Lower lobe of right lung (tissue), 2 donors: ENCODE data around the gene MYL12B. TPM values are rescaled to one million over a fixed set of nuclear protein-coding genes. Genes with fewer than 3 reads are reported as not detected.
A peak's percentile ranks its signal among the peaks of the same experiment; 100 is the strongest.

Source experiments
- ATAC-seq, 2 donors: fragments of 200-7000 bp; cut with Tn5 transposase; one replicate each; pipeline ENCODE4 v1.9.1; 2020 to 2022; ENCODE audit warnings: mild to moderate bottlenecking in 2 of 2, moderate library complexity in 2 of 2
- DNase-seq: peaks from one replicate; pipeline ENCODE4 v3.0.0-alpha.2; 2020
- H3K27ac ChIP-seq: fragments of 200-600 bp; one replicate; pipeline ENCODE4 v1.8.0; 2022
- H3K27me3 ChIP-seq: fragments of 200-600 bp; one replicate; pipeline ENCODE4 v1.8.0; 2022; ENCODE audit warnings: low read depth
- H3K36me3 ChIP-seq: fragments of 200-600 bp; one replicate; pipeline ENCODE4 v1.8.0; 2022; ENCODE audit warnings: mild to moderate bottlenecking
- H3K4me1 ChIP-seq: fragments of 200-600 bp; one replicate; pipeline ENCODE4 v1.8.0; 2022
- H3K4me3 ChIP-seq: fragments of 200-600 bp; one replicate; pipeline ENCODE4 v1.8.0; 2022; ENCODE audit warnings: mild to moderate bottlenecking
- H3K9me3 ChIP-seq: fragments of 200-600 bp; one replicate; pipeline ENCODE4 v1.8.0; 2022
- intact Hi-C: fragments of 100-400 bp; cut with DNase I; formaldehyde crosslinking; loops from one replicate; pipeline ENCODE4 v1.11.0; 2022
- total RNA-seq: library from RNA; stranded (reverse); fragmentation: NEBNext Ultra II Directional; extraction: Animal tissue kit (Norgen Biotek cat#: 25700); gene quantifications from one replicate; pipeline ENCODE4 v1.2.1, GENCODE V29; 2021
- TF ChIP-seq, protein P1 (sequence below): fragments of 200-600 bp; IDR thresholded peaks from one replicate; pipeline ENCODE4 v1.8.0; 2022; ENCODE audit warnings: antibody characterized with exemption, mild to moderate bottlenecking
- donor health status: DM: no; HTN: yes; CAD: no; lungs with severe emphysema.

The MYL12B gene
- total RNA-seq, 1 donor from 2014 or later, result 318 TPM

DNA sequence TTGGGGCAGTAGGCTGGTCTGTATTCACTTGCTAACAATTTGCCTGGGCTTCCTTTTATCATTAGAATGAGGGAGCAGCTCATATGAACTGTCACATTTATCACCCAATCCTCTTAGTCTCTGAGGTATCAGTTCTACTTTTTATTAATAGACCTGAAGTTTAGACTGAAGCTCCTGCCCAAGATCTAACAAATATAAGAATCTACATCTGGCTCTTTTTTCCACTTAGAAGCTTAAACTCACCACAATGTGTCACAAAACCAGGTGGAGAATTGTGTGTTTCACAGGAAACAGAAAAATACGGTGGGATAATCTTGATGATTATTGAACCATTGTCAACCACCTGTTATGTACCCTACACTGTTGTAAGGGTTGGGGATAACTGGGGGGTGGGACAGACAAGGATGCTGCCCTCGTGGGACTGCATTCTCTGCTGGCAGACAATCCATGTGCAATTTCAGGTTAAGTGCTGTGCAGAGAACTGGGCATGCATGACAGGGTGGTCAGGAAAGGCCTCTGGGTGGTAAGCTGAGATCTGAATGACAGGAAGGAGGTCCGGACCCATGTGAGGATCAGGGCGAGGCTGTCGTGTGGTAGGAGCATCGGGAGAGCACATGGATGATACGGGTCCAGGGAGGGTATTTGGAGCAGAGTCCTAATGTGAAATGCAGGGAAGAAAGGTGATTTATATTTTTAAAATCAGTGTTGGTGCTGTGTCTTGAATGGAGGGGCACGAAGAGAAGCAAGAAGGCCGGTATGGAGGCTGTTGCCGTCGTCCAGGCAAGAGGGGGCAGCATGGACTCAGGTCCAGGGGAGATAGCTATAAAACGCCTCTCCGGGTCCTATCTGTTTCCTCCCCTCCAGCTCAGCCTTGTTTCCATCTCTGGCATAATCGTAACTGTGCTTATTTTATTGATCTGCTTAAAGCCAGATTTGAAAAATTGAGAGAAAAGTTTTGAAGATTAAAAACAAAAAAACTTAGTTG is 17.6 kb downstream of the MYL12B start:
- intact Hi-C loops, result loop anchor here (5.0 to 10.0 kb wide), 2 partner anchors 175 to 388 kb away; partner anchors contain the start of gene TGIF1
- Histone ChIP-seq H3K4me3 (no peak overlapping the region), H3K4me1 (peaks cover 20% of the 10 kb centered on the region), H3K36me3 (peaks cover 49% of the 10 kb centered on the region), H3K27me3 (no peaks in the 10 kb centered on the region), H3K27ac (no peak overlapping the region), H3K9me3 (no peaks in the 10 kb centered on the region)
- TF ChIP-seq, protein P1, sequence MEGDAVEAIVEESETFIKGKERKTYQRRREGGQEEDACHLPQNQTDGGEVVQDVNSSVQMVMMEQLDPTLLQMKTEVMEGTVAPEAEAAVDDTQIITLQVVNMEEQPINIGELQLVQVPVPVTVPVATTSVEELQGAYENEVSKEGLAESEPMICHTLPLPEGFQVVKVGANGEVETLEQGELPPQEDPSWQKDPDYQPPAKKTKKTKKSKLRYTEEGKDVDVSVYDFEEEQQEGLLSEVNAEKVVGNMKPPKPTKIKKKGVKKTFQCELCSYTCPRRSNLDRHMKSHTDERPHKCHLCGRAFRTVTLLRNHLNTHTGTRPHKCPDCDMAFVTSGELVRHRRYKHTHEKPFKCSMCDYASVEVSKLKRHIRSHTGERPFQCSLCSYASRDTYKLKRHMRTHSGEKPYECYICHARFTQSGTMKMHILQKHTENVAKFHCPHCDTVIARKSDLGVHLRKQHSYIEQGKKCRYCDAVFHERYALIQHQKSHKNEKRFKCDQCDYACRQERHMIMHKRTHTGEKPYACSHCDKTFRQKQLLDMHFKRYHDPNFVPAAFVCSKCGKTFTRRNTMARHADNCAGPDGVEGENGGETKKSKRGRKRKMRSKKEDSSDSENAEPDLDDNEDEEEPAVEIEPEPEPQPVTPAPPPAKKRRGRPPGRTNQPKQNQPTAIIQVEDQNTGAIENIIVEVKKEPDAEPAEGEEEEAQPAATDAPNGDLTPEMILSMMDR, result no peak
- ATAC-seq, result peak in 1 of 2 donors; percentile 13
- DNase-seq, result no peak

DNA sequence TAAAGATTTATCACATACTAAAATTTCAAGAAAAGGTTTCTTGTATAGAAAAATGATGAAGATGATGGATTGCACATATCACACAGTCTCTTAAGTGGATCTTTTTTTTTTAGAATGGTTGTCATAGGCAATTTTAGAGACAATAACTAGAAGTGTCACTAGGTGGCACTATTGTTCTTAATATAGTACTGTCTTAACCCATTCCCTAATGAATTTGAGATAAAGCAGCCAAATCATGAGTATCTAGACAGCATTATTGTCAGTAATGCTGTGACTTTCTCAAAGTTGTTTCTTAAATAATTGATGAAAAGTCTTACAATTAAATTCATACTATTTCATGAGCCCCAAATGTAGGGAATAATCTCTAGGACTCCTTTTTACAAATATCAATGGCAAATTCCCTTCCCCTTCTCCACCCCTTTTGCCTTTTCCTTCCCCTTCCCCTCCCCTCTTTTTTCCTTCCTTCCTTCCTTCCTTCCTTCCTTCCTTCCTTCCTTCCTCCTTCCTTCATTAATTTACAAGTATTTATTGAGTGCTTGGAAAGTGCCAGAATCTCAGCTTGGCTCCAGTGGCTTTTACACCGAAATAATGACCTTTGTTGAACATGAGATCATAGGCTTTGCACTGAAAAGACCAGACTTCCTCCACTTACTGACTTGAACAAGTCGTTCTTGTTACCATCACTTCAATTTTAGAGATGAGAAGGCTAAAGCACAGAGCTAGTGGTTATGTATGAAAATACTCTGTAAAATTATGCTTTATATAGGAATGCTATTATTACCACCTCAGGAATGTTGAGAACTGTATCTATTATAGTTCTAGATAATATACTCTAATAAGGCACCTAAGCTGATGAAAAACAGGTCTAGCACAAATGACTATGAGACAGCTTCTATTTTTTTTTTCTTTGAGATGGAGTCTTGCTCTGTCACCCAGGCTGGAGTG is 19.8 kb downstream of the MYL12B start:
- TF ChIP-seq, protein P1, result peak; percentile 69
- peaks cover 20% of the 10 kb centered on the region for H3K4me1 ChIP-seq
- no peaks in the 10 kb centered on the region for H3K27me3 ChIP-seq
- H3K36me3 ChIP-seq, result peaks cover 26% of the 10 kb centered on the region
- no peaks in the 10 kb centered on the region for H3K9me3 ChIP-seq
- H3K4me3 ChIP-seq, result no peak overlapping the region
- intact Hi-C loops, result loop anchor here (5.0 to 10.0 kb wide), 2 partner anchors 173 to 386 kb away; partner anchors contain the start of gene TGIF1
- DNase-seq, result no peak
- no peak overlapping the region for H3K27ac ChIP-seq
- ATAC-seq, result peak; percentile 82 to 88

DNA sequence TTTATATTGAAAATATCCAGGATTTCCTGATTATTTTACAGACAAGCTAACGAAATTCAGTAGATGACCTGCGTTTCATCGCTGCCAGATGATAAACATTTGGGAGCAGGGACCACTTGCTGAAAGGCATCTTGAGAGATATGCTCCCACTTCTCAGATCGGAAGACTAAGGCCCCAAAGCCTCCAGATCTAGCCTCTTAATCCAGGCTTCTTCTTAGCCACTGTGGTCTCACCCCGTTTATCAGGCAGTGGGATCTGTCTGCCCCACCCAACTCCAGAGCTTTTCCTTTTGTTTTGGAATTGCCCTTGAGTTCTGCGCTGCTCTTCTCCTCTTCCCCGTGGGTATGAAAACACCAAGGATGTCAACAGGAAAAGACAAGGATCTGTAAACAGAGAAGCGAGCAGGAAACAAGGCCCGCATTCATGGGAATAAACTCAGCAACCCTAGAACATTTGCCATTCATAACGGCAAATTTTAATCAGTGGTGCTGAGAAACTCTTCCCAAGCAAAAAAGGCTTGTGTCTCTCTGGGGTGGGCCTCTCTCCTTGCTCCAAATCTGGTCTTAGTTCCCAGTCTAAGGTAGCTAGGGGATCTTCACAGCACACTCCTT is 21.4 kb downstream of the MYL12B start:
- H3K27me3 ChIP-seq, result no peaks in the 10 kb centered on the region
- no peak for ATAC-seq
- peak overlapping the region; percentile 27 for H3K4me3 ChIP-seq
- intact Hi-C loops, result loop anchor here (5.0 to 10.0 kb wide), 2 partner anchors 171 to 384 kb away; partner anchors contain the start of gene TGIF1
- no peak for DNase-seq
- H3K9me3 ChIP-seq, result no peaks in the 10 kb centered on the region
- TF ChIP-seq, protein P1, result no peak
- peak overlapping the region; percentile 31 for H3K27ac ChIP-seq
- H3K4me1 ChIP-seq, result peaks cover 20% of the 10 kb centered on the region
- peaks cover 10% of the 10 kb centered on the region for H3K36me3 ChIP-seq

DNA sequence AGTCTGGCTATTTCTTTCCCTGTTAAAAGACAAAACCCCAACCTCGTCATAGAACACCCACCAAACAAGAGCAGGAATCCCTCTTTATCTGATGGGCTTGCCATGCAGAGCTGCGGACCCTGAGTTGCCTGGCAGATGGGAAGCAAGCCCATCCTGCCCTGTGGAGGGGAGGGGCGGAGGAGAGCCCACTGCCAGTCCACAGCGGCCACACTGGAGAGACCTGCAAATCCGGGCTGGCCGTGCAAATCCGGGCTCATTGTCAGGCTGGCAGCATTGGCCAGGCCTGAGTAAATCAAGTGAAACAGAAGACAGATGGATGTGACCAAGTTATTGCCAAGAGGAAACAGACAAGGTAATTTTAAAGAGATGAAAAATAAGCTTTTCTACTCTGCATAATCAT is 22.0 kb downstream of the MYL12B start:
- intact Hi-C loops, result loop anchor here (5.0 to 10.0 kb wide), 2 partner anchors 171 to 383 kb away; partner anchors contain the start of gene TGIF1
- Histone ChIP-seq H3K4me3 (no peak overlapping the region), H3K9me3 (no peaks in the 10 kb centered on the region), H3K27me3 (no peaks in the 10 kb centered on the region), H3K4me1 (peaks cover 20% of the 10 kb centered on the region), H3K36me3 (peaks cover 5% of the 10 kb centered on the region), H3K27ac (peak overlapping the region; percentile 31)
- no peak for ATAC-seq
- DNase-seq, result no peak
- TF ChIP-seq, protein P1, result no peak
